Measurements from ENCODE around the gene CHD2.
"Not testable (repeated sequence)": the region's sequence is repeated elsewhere in the genome, so short reads cannot be mapped to it uniquely, and the experiment has no call there.

The CHD2 gene

DNA sequence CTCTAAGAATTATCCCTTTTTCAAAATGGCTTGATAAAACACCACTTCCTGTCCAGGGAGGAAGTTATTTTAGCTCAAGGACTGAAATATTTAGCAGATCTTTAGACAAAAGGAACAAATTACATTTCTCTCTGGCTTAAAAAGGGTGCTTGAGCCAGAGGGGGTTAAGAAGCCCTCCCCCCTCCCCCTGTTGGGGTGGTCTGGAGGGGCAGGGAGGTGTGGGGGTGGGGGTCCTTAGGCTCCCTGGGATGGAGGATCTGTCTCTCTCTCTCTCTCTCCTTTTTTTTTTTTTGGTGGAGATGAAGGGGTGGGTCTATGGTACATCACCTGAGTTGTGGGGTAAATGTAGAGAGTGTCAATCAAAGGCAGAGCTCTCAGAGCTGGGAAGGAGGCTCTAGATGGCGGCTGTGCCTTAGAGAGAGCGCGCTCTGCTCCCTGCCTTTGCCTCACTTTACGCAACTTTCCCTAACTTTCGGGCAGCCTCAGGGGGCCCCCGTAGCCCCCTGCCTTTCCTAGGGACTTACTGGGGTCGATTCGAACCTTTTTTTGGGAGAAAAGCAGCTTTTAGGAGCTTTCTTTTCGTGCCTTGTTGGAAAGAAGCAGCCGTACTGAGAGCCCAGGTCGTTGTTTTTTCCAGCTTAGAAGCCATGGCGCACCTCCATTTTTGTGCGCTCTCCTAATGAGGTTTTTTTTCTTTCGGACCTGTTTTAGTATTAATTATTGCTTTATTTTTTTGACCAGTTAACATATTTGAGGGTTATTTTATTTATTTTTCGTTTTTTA is at the start of gene CHD2:
Gene CHD2, plus strand, starts transcription at position 377 of the 783 bp plus-strand sequence. CDS start 914 bp downstream, outside the sequence.
- DNase-seq (ENCODE audit: low spot score), result peak; percentile 76

DNA sequence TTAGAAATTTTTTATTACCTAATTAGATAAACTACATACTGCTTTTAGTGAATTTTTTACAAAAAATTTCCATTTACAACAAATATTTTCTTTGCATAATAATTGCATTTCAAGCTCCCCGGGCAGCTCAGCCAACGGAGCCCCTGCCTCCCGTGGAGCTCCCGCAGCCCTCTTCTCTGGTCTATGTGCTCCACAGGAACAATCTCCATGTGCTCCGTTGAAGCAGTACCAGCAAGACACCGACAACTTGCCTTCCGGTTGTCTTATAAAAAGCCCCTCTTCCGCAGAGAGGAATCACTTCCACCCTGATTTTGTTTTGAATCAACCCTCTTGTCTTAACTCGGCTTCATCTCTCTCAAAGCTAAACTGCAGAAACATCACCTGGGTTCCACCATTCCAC is 46.9 kb upstream of the CHD2 start:
- DNase-seq (ENCODE audit: low spot score), result no peak

DNA sequence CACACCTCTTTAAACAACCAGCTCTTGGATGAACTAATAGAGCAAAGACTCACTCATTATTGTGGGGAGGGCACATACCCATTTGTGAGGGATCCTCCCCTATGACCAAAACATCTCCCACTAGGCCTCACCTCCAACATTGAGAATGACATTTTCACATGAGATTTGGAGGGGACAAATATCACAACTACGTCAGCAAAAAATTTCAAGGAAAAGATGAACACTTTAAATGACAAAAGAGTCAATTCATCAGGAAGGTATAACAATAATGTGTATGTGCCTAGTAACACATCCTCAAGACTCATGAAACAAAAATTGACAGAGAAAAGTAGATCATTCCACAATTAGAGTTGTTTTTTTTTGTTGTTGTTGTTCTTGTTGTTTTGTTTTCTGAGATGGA is 38.4 kb upstream of the CHD2 start:
- no peak for DNase-seq (ENCODE audit: low spot score)

DNA sequence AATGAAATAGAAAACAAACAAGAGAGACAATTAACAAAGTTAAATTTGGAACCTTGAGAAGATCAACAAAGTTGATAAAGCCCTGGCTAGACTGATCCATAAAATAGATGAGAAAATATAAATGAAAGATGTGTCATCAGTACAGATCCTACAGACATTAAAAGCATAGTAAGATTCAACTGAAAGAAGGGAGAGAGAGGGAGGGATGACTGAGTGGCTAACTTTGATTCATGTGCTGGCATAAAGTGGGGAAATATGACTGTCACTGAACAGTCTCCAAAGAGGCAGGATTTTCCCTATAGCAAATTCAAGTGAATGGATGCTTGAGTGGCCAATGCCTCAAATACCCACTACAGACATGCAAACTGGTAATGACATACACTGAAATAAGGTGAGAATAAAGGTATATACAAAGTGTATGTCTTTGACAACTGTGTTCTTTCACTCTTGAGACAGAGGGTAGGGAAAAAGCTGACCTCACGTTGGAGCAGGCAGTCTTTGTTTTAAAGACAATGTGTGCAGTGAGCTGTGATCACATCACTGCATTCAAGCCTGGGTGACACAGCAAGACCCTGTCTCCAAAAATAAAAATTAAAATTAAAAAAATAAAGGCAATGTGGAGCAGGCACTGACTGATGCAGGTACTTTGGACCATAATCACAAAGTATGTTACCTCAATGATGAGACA is 35.9 kb upstream of the CHD2 start:
- no peak for DNase-seq (ENCODE audit: low spot score)

DNA sequence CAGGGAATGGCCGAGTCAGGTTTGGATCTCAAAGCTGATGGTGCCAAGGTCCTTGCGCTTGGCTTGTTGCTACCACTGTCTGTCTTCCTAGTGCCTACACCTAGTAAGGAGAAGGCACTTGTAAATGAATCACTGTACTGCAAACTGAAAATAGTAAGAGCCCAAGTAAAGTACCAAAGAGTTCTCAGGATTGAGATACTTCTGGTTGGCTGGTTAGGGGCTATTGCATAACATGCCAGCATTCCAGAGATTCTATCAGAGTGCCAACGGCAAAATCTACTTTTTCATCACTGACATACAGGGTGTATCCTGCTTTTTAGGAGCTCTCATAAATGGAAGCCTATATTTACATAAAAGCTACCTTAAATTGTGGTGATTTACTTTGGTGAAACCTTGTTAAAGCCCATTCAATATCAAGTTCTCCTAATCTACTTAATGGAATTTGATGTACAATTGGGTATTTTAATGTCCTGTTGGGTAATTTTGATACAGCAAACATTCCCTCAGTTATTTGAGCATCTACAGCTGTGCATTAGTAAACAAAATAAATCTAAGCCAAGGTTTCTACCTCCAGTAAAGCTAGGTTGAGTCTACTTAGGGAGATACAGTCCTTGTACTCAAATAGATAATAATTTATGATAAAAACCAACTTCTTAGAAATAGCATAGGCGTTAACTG is 30.7 kb upstream of the CHD2 start:
- DNase-seq (ENCODE audit: low spot score), result no peak

DNA sequence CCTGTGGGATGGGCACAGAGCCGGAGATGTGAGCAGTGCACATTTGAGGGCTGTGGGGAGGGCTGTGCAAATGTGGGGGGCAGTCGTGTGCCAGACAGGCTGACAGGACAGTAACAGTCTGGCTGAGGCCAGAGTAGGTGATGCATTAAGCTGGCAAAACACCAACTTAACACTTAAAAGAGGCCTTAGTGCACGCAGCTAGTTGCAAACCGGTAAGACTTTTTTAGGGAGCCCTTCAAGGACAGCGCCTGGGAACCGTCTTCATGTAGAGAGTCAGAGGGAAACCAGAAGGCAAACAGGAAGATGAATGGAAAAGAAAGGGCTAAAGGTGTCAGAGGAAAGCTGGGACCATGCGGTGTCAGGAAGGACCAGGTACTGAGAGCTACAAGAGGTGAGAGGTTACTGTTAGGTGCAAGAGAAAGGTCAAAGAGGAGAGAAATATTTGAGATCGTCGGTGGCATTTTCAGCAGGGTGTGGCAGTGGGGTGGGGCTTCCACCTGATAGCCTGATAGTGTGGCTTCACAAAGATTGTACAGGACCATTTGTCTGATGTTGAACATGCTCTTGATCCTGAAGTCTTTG is 30.0 kb upstream of the CHD2 start:
- DNase-seq (ENCODE audit: low spot score), result no peak

DNA sequence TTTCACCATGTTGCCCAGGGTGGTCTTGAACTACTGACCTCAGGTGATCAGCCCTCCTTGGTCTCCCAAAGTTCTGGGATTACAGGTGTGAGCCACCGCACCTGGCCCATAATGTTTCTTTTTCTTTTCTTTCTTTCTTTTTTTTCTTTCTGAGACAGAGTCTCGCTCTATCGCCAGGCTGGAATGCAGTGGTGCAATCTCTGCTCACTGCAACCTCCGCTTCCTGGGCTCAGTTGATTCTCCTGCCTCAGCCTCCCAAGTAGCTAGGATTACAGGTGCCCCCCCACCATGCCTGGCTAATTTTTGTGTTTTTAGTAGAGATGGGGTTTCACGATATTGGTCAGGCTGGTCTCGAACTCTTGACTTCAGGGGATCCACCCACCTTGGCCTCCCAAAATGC is 27.2 kb upstream of the CHD2 start:
- DNase-seq (ENCODE audit: low spot score), result not testable (repeated sequence)

DNA sequence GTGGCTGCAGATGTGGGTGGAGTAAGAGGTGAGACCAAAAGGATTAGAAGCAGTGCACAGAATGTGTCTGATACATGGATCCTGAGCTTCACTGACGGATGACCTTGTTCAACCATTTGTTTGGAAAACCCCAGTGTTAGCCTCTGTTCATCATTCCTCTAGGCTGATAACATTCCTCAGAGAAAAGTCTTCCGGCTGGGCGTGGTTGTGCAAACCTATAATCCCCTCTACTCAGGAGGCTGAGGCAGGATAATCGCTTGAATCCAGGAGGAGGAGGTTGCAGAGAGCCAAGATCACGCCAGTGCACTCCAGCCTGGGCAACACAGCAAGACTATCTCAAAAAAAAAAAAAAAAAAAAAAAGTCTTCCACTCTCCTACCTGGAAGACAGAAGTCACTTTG is 23.1 kb upstream of the CHD2 start:
- no peak for DNase-seq (ENCODE audit: low spot score)

DNA sequence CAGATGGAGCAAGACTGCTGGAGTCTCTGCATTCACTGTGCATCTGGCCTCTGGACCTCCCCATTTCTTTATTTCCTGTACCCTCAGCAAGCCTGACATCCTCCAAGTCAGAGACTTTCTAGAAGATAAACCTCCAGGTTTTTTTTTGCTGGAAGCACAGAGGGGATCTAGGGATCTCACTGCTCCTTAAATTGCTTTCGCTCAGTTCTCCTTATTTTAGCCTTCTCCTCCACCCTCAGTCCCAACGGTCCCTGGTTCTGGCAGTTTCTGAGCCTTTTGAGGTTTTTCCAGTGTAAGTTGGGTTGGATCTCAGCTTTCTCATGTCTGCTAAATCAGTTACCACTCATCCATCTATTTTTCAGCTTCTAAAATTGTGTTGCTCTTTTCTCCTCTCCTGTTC is 22.7 kb upstream of the CHD2 start:
- no peak for DNase-seq (ENCODE audit: low spot score)

DNA sequence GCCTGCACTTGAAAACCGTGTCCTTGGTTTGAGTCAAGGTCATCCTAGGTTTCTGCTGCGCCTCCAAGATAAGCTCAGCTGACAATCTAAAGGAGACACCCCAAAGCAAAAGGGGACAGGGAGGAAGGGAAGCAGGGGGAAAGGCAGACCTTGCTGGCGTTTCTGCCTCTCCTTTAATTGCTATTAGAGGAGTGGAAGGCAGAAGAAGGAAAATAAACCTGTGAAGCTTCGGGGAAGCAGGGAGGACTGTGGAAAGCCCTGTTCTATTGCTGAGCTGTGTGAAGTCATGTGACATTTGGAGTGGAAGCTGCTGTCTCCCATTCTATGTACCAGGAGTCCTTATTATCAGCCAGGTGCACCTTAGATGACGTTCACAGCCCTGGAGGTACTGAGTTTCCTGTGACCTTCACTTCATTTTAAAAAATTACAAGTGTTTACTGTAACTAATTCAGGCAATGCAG is 21.5 kb upstream of the CHD2 start:
- DNase-seq (ENCODE audit: low spot score), result no peak

DNA sequence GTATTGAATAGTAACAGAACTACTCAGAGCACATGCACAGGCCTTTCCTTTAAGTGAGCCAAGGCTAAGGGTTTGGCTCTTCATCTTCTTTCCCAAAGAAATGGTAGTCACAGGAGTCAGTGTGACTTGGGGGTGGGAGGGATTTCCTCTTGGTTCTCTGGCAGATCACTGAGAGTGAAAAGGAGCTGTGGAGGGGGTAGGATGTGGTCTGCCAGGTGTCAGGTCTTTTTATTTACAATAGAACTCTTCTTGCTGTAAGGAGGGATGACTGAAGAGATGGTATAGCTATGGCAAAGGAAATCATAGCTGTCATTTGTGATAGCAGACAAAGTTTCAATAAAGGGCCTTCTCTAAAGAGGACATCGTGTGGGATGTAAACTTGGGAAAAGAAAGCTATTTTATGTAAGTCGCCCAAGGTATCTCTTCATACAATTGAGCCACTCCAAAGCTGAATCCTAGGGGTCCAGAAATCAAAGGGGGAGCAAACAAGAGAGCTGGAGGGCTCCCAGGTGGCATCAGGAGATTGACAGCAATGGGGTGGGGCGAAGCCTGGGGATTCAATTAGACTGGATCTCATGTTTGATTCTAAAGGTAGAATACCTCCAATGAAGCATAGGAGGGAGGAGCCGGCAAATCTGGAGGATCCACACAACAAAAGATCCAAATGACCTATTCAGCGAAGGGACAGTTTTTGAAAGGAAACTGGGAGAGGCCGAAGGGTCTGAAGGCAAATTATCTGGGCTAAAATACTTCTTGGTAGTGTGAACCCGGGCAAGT is 20.0 kb upstream of the CHD2 start:
- no peak for DNase-seq (ENCODE audit: low spot score)

DNA sequence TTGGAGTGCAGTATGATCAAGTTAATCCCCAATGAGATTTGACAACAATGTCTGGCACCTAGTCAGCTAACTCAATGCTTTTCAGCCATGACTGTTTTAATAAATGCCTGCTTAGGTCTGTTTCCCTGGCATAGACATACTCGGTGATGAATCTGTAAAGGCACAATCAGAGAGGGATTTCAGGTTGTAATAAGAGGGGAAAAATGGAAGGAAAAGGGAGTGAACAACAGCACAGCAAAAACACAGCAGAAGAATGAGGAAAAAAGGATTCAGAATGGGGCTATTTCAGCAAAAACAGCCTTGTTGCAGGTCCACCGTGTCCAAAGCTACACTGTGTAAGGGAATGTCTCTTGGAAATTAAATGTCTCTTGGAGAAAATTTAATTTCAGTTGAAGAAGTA is 19.3 kb upstream of the CHD2 start:
- DNase-seq (ENCODE audit: low spot score), result no peak

DNA sequence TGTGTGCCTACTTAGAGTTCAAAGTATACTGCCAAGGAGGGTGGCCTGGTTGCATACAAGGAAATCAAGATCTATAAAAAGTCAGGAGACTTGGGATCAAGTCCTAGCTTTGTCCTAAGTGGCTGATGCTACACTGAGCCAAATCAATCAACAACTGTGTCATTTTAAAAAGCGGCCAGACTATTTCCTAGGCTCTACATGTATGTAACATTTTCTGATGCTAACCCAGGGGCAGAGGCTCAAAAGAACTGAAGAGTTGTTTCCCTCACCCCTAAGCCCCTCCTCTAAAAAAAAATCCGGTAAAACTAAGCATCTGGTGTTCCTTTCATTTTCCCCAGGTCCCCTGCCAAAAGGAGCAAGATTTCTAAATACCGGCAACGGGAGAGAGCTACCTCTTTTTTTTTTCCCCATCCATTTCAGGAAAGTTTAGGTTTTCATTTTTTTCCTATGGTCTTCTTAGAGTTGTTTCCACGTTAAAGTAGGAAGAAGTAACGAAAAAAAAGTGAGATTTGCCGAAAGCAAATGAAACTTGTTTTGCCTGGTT is 18.8 kb upstream of the CHD2 start:
- no peak for DNase-seq (ENCODE audit: low spot score)

DNA sequence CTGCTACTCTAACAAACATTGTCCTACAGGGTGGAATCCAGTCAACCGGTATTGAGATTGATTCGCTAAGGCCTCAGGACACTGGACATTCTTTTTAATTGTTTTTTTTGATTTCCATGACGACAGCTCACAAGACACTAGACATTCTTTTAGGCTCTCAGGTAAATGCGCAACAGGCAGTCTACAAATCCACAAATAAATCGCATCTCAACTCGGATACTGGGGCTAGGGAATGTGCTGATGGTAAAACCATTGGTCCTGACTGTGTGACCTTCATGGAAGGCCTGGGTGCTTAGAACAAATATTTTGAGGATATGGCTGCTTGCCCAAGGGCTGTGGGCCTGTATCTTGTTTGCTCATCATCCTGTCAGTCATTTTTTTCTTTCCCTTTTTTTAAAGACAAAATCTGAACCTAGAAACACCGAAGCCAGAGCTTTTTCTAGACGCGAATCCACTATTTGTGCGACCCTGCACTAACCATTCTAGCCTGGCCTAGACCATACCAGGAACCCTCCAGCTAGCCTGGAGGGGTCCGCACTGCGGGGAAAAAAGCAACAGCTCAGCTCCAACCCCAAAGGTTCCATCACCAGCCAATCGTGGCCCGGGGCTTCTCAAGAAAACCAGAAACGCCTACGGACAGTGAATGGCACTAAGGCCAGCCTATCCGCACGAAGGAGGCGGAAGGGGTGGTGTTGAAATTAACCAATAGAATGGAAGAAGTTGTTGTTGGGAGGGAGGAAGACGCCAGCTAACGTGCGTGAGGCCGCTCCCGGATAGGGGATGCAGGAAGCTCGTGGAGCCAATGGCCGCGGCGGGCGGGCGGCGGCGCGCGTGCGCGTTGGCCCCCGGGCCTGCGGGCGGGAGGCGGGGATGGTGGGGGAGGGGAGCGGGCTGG is 18.1 kb upstream of the CHD2 start:
- DNase-seq (ENCODE audit: low spot score), result peak; percentile 98

DNA sequence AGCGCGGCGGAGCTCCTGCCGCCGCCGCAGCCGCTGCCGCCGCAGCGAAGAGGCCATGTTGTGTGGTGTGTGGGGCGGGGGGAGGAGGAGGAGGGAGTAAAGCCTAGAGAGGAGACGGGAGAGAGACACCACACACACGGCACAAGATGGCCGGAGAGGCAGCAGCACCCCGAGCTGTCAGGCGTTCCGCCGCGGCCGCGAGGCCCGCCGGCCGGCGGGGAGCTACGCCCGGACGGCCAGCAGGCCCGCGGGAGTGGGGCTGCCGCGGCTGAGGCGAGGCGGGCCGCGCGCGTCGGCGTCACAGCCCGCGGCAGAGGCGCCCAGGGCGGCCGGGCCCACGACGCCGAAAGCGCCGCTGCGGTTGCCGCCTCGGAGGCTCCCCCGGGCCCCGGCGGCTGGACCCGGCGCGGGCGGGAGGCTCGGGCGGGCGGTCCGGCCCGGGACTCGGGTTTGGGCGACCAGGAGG is 17.4 kb upstream of the CHD2 start:
- DNase-seq (ENCODE audit: low spot score), result no peak

DNA sequence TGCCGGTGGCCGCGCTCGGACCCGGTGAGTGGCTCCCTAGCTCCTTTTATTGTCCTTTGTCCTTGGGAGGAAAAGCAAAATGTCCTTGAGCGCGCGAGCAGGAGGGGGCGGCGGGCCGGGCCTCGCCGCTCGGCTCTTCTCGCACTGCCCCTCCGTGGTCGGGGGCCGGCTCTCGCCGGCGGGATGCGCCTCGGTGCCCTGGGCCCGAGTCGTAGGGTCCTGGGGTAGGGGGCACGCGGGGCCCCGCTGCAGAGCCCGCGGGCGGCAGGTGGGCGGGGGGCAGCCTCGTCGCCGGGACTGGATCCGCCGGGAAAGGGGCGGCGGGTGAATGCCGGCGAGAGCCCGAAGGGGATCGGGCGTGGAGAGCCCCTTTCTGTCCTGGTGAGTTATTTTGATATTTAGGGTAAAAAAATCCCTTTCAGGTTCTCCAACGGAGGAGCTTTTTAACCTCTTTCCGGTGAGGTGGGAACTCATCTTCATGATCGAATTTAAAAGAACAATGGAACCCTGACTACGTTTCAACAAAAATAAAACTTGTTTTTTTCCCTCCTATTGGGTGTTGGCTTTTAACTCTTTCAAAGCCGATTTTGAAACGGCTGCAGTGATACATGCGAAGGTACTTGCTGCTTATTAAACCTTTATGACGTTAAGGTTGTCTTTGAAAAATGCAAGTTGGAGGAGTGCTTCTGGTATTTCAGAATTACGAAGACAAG is 16.8 kb upstream of the CHD2 start:
- peak; percentile 32 for DNase-seq (ENCODE audit: low spot score)

DNA sequence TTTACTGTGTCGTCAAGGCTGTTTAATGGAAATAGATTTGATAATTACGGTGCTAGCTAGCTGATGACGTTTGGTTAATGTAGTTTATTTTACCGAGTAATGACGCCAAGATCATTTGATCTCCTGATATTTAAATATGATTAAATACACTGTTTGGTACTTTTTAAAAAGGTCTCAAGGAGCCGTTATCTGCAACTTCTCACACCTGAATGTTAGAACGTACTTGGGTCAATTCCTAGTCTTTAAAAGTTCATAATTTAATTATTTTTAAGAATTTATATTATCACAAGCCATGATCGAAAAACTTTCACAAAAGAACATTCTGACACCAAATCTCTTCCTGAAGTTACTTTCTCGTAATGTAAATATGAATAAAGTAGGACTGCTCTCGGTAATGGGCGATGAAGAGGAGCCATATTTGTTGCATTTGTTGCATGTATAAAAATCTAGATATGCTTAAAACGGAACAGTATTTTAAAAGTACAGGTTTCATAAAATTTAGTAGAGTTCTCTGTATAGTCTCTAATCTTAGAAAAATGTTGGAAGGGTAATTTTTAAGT is 16.2 kb upstream of the CHD2 start:
- DNase-seq (ENCODE audit: low spot score), result no peak

DNA sequence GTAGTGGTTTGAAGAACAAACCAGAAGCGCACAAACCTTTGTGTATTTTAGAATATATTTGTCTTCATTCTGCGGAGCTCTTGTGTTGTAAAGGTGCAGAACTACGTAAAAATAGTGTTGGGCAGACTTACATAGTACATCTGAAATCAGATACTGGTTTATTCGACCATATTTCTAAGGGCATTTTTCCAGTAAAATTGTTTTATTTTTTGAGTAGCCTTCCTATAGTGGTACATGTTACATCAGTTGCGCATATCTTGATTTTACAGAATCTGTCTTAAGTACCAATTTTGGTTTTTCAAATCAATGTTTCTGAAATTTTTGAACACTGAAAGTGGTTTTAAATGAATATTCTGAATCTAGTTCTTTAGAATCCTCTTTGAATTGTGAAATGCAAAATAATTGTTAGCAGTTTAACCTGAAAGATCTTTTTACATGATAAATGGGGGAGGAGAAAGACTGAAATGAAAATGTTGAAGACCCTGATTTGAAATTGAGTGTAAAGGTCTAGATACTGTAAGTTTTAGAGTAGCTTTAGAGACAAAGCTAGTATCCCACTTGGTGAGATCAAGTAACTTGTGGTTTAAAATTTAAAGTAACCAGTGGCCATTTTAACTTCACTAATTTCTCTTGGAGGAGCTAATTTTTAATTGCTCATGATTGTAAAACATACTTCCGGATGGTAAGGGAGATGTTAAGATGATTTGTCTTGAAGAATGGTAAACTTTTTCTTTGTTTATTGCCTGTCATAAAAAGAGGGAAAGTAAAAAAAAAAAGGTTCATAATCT is 15.5 kb upstream of the CHD2 start:
- DNase-seq (ENCODE audit: low spot score), result no peak

Measured in iPS-NIHi11 (cell line).